GM19455 (cell line): ENCODE measurements around the gene MAEA.

Experiments
- ATAC-seq: cut with Tn5 transposase; IDR thresholded peaks from one replicate; pipeline ENCODE4 v1.9.1; 2021; ENCODE audit not compliant: unreplicated experiment

Gene MAEA

GRCh38 chr4:1289207-1290164, at the start of gene MAEA:
MAEA (plus strand) TSS chr4:1289891; CDS start chr4:1289914, 23 bp downstream.
- ATAC-seq = peak; percentile 93

GRCh38 chr4:1239950-1240307, 49.8 kb upstream of the MAEA start:
- no peak for ATAC-seq

- no peak for ATAC-seq
Measured at GRCh38 chr4:1240721-1241465, 48.8 kb upstream of the MAEA start.

GRCh38 chr4:1241466-1241935, 48.2 kb upstream of the MAEA start:
- ATAC-seq = no peak

- ATAC-seq = no peak
Measured at GRCh38 chr4:1241936-1242505, 47.7 kb upstream of the MAEA start.

- ATAC-seq = no peak
Measured at GRCh38 chr4:1242506-1243450, 46.9 kb upstream of the MAEA start.

GRCh38 chr4:1243451-1244080, 46.1 kb upstream of the MAEA start:
- ATAC-seq = no peak

GRCh38 chr4:1244081-1244977, 45.4 kb upstream of the MAEA start:
- no peak for ATAC-seq

- ATAC-seq = no peak
Measured at GRCh38 chr4:1244978-1245471, 44.7 kb upstream of the MAEA start.

- ATAC-seq = no peak
Measured at GRCh38 chr4:1245481-1246051, 44.1 kb upstream of the MAEA start.

GRCh38 chr4:1246111-1246881, 43.4 kb upstream of the MAEA start:
- ATAC-seq = no peak

- ATAC-seq = no peak
Measured at GRCh38 chr4:1246901-1247863, 42.5 kb upstream of the MAEA start.

- peak; percentile 5 for ATAC-seq
Measured at GRCh38 chr4:1247864-1248244, 41.8 kb upstream of the MAEA start.

GRCh38 chr4:1248245-1249147, 41.2 kb upstream of the MAEA start, which contains the start of gene CTBP1:
CTBP1 (minus strand) TSS chr4:1249130; CDS start chr4:1241331, 7,799 bp downstream.
- ATAC-seq = peak; percentile 40

- peak; percentile 52 for ATAC-seq
Measured at GRCh38 chr4:1249148-1249730, 40.5 kb upstream of the MAEA start.
